Inferior parietal cortex (tissue), 1 donor: ENCODE measurements around the gene SELENOF.
"Not testable (repeated sequence)": the region's sequence is repeated elsewhere in the genome, so short reads cannot be mapped to it uniquely, and the experiment has no call there.

ENCODE experiments used
- DNase-seq: peaks from one replicate; pipeline ENCODE4 v3.0.0-alpha.2; 2016; ENCODE audit errors: extremely low spot score

SELENOF gene

GRCh38 chr1:86916752-86917151 is 2.8 kb upstream of the SELENOF start:
- no peak for DNase-seq

- DNase-seq: no peak
Measured at GRCh38 chr1:86915737-86916235, 1.9 kb upstream of the SELENOF start.

- DNase-seq: peak; percentile 72
Measured at GRCh38 chr1:86914998-86915736, 1.2 kb upstream of the SELENOF start.

GRCh38 chr1:86914601-86914997 is 673 bp upstream of the SELENOF start, which contains the start of gene HS2ST1:
Gene HS2ST1, plus strand, starts transcription at chr1:86914635.
- DNase-seq: no peak

GRCh38 chr1:86913399-86913895 is 479 bp downstream of the SELENOF start:
- DNase-seq: peak; percentile 30

GRCh38 chr1:86912281-86912900 is 1.5 kb downstream of the SELENOF start:
- no peak for DNase-seq

- no peak for DNase-seq
Measured at GRCh38 chr1:86906419-86906818, 7.5 kb downstream of the SELENOF start.

GRCh38 chr1:86905875-86906274 is 8.1 kb downstream of the SELENOF start:
- DNase-seq: no peak

- DNase-seq: not testable (repeated sequence)
Measured at GRCh38 chr1:86899401-86899800, 14.5 kb downstream of the SELENOF start.

- no peak for DNase-seq
Measured at GRCh38 chr1:86888327-86888726, 25.6 kb downstream of the SELENOF start.

- no peak for DNase-seq
Measured at GRCh38 chr1:86887479-86888162, 26.3 kb downstream of the SELENOF start.

GRCh38 chr1:86875722-86876121 is 38.2 kb downstream of the SELENOF start:
- peak; percentile 20 for DNase-seq

GRCh38 chr1:86872086-86872485 is 41.8 kb downstream of the SELENOF start:
- DNase-seq: no peak

- no peak for DNase-seq
Measured at GRCh38 chr1:86871001-86871400, 42.9 kb downstream of the SELENOF start.

- DNase-seq: peak; percentile 44
Measured at GRCh38 chr1:86868477-86868876, 45.4 kb downstream of the SELENOF start.

GRCh38 chr1:86867278-86867677 is 46.6 kb downstream of the SELENOF start:
- DNase-seq: not testable (repeated sequence)

- DNase-seq: no peak
Measured at GRCh38 chr1:86866665-86867064, 47.3 kb downstream of the SELENOF start.

GRCh38 chr1:86865973-86866637 is 47.8 kb downstream of the SELENOF start:
- no peak for DNase-seq

- DNase-seq: no peak
Measured at GRCh38 chr1:86862920-86863319, 51.0 kb downstream of the SELENOF start.

- no peak for DNase-seq
Measured at GRCh38 chr1:86861424-86861823, 52.5 kb downstream of the SELENOF start.

- DNase-seq: no peak
Measured at GRCh38 chr1:86860424-86860823, 53.5 kb downstream of the SELENOF start.

GRCh38 chr1:86860020-86860419 is 53.9 kb downstream of the SELENOF start:
- no peak for DNase-seq
